Endothelial cell of umbilical vein (primary cell): ENCODE measurements around the gene PABPC1L2B. TPM values are rescaled to one million over a fixed set of nuclear protein-coding genes. Genes with fewer than 3 reads are reported as not detected.
"Not testable (repeated sequence)": the region's sequence is repeated elsewhere in the genome, so short reads cannot be mapped to it uniquely, and the experiment has no call there.

Source experiments
- Bru-seq: library from RNA; stranded (reverse); fragments of 400-500 nt; gene quantifications from one replicate; lab custom pipeline; 2021; lab: Mats Ljungman, UMichigan
- BruChase-seq, 2 experiments: library from RNA; stranded (reverse); fragments of 400-500 nt; gene quantifications; one replicate each; lab custom pipeline; 2021; lab: Mats Ljungman, UMichigan
- BruUV-seq: library from RNA; stranded (reverse); fragments of 400-500 nt; replicated peaks from 2 replicates; lab custom pipeline; 2021; lab: Mats Ljungman, UMichigan
- CTCF ChIA-PET: fragments of 300-600, 350-600 bp; sonication (Branson Sonifier 250); formaldehyde crosslinking; loops from one replicate; lab custom pipeline; 2021; ENCODE audit warnings: antibody characterized with exemption, inconsistent platforms; lab: Charles Lee
- POLR2A ChIA-PET: fragments of 300-600, 350-600 bp; sonication (Branson Sonifier 250); formaldehyde crosslinking; loops from one replicate; lab custom pipeline; 2021; ENCODE audit warnings: antibody characterized with exemption, inconsistent platforms; lab: Charles Lee
- DNase-seq: peaks from one replicate; pipeline ENCODE4 v3.0.0-alpha.2; 2011; ENCODE audit warnings: low read depth, low spot score
- FAIRE-seq: peaks from 2 replicates; lab custom pipeline; 2011; peaks lifted over from hg19 to GRCh38; lab: Jason Lieb, UNC
- H2AFZ ChIP-seq: 2 replicates; pipeline ENCODE4 v1.6.0; 2012; ENCODE audit warnings: low read depth, low read length, control low read depth, inconsistent platforms
- H3K27ac ChIP-seq: 2 replicates; pipeline ENCODE4 v1.5.1; 2011; ENCODE audit warnings: low read depth, mild to moderate bottlenecking, control low read depth, low read length, moderate library complexity; ENCODE audit not compliant: insufficient read depth
- H3K27me3 ChIP-seq, 2 experiments: 2 replicates each; pipeline versions ENCODE4 v1.6.0 to v1.6.1; 2011; ENCODE audit warnings: low read length in 2 of 2, mixed read lengths in 1 of 2; ENCODE audit not compliant: control insufficient read depth in 2 of 2, insufficient read depth in 2 of 2
- H3K36me3 ChIP-seq, 2 experiments: 2 replicates in 1 of 2; 3 replicates in 1 of 2; pipeline ENCODE4 v1.5.1; 2011; ENCODE audit warnings: low read length in 2 of 2, mild to moderate bottlenecking in 1 of 2, moderate library complexity in 1 of 2; ENCODE audit not compliant: control insufficient read depth in 2 of 2, insufficient read depth in 2 of 2; ENCODE audit errors: extremely low read depth in 1 of 2
- H3K4me1 ChIP-seq: 3 replicates; pipeline ENCODE4 v1.5.1; 2011; ENCODE audit warnings: mild to moderate bottlenecking, low read length; ENCODE audit not compliant: control insufficient read depth, insufficient read depth; ENCODE audit errors: extremely low read depth
- H3K4me2 ChIP-seq: 2 replicates; pipeline ENCODE4 v1.6.1; 2011; ENCODE audit warnings: low read length, control low read depth, mixed read lengths; ENCODE audit not compliant: insufficient read depth
- H3K4me3 ChIP-seq, 3 experiments: fragments of 200-600 bp in 1 of 3; sonication (generic), shearing (Covaris generic) in 1 of 3; replicated peaks in 1 of 3; 2 replicates each; pipeline ENCODE4 v1.5.1; 2011 to 2016; ENCODE audit warnings: control low read depth in 3 of 3, low read length in 3 of 3, mild to moderate bottlenecking in 2 of 3, inconsistent platforms in 1 of 3, low read depth in 1 of 3, moderate library complexity in 1 of 3; ENCODE audit not compliant: insufficient read depth in 1 of 3
- H3K79me2 ChIP-seq: 2 replicates; pipeline ENCODE4 v1.6.0; 2012; ENCODE audit warnings: low read length, inconsistent platforms; ENCODE audit not compliant: control insufficient read depth, insufficient read depth
- H3K9ac ChIP-seq: replicated peaks from 2 replicates; pipeline ENCODE3; 2011; ENCODE audit warnings: low read length, control low read depth; ENCODE audit not compliant: insufficient read depth; ENCODE audit errors: extremely low read depth
- H3K9me1 ChIP-seq: replicated peaks from 3 replicates; pipeline ENCODE4 v1.6.0; 2011; ENCODE audit warnings: mild to moderate bottlenecking, low read length; ENCODE audit not compliant: control insufficient read depth, insufficient read depth; ENCODE audit errors: extremely low read depth
- H3K9me3 ChIP-seq: replicated peaks from 2 replicates; pipeline ENCODE4 v1.5.1; 2012; ENCODE audit warnings: low read length, inconsistent platforms; ENCODE audit not compliant: control insufficient read depth, insufficient read depth
- H4K20me1 ChIP-seq: replicated peaks from 2 replicates; pipeline ENCODE3; 2011; ENCODE audit warnings: mild to moderate bottlenecking, low read length; ENCODE audit not compliant: control insufficient read depth, insufficient read depth; ENCODE audit errors: extremely low read depth
- dilution Hi-C: fragments of 300-500 bp; cut with MboI; formaldehyde crosslinking; loops from one replicate; pipeline ENCODE4 v1.15.0; 2019; ENCODE audit warnings: low sequenced_read_pairs; ENCODE audit not compliant: extremely low pct_ligation_motif_present
- intact Hi-C: fragments of 100-400 bp; cut with micrococcal nuclease; formaldehyde crosslinking; loops from one replicate; pipeline ENCODE4 v1.10.0; 2022
- long read RNA-seq: library from polyadenylated mRNA; stranded (forward); transcript quantifications from one replicate; pipeline ENCODE4 v2.0.0, GENCODE V29; 2021
- polyA minus RNA-seq, 3 experiments: library from RNA; depleted of rRNA, polyadenylated mRNA; stranded (reverse); fragments of >200 nt; gene quantifications; 1 replicate in 1 of 3; 2 replicates in 2 of 3; pipeline ENCODE4 v1.2.3, GENCODE V29; 2011
- polyA plus RNA-seq, 4 experiments: library from polyadenylated mRNA; depleted of rRNA in 3 of 4; stranded (reverse) in 3 of 4; unstranded in 1 of 4; fragments of >200 nt; gene quantifications; 2 replicates each; pipeline versions ENCODE4 v1.2.1 to v1.2.3, GENCODE V29; 2011 to 2012; ENCODE audit warnings: missing spikeins in 1 of 4
- total RNA-seq: library from RNA; stranded (reverse); gene quantifications from 2 replicates; pipeline ENCODE4 v1.2.3, GENCODE V29; 2021

Gene PABPC1L2B
- total RNA-seq (not detected in 2 replicates), polyA plus RNA-seq (not detected in 2 replicates), polyA minus RNA-seq (not detected in 2 replicates), Bru-seq, nascent RNA (not detected), BruChase-seq, experiment 1, labeled RNA remaining after a 6-hour chase (not detected), BruChase-seq, experiment 2, labeled RNA remaining after a 2-hour chase (not detected)
- polyA plus RNA-seq (2011; cell fraction: cytosol; rRNA removed): not detected in 2 replicates
- not detected in 2 replicates for polyA plus RNA-seq (2011; cell fraction: nucleus; rRNA removed)
- polyA plus RNA-seq (2012): not detected in 2 replicates
- not detected for polyA minus RNA-seq (2011; cell fraction: cytosol; rRNA and poly(A)+ RNA removed)
- not detected in 2 replicates for polyA minus RNA-seq (2011; cell fraction: nucleus; rRNA and poly(A)+ RNA removed)
- long read RNA-seq: 0 reads

GRCh38 chrX:73002733-73003132 is at the start of gene PABPC1L2B:
Gene PABPC1L2B, plus strand, starts transcription at chrX:73002939. Its CDS starts 704 bp downstream, at chrX:73003643.
- H2AFZ ChIP-seq, H3K9ac ChIP-seq, DNase-seq, H3K9me3 ChIP-seq, H3K36me3 ChIP-seq, H3K9me1 ChIP-seq, H4K20me1 ChIP-seq, H3K27me3 ChIP-seq, H3K79me2 ChIP-seq, H3K4me1 ChIP-seq, BruUV-seq, H3K4me3 ChIP-seq, POLR2A ChIA-PET, H3K27ac ChIP-seq, CTCF ChIA-PET, dilution Hi-C loops, intact Hi-C loops, H3K4me2 ChIP-seq: not testable (repeated sequence)
- peak; percentile 4 for FAIRE-seq

DNA sequence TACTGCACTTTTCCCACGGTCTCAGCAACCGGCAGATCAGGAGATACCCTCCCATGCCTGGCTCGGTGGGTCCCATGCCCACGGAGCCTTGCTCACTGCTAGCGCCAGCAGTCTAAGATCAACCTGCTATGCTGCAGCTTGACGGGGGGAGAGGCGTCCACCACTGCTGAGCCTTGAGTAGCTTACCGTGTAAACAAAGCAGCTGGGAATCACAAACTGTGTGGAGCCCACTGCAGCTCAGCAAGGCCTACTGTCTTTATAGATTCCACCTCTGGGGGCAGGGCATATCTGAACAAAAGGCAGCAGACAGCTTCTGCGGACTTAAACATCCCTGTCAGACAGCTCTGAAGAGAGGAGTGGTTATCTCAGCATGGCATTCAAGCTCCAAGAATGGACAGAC is 42.8 kb upstream of the PABPC1L2B start:
- H3K4me3 ChIP-seq, H3K79me2 ChIP-seq, intact Hi-C loops, H3K36me3 ChIP-seq, H3K27me3 ChIP-seq, H3K9ac ChIP-seq, CTCF ChIA-PET, H3K4me1 ChIP-seq, H4K20me1 ChIP-seq, H3K4me2 ChIP-seq, H3K9me1 ChIP-seq, H2AFZ ChIP-seq, BruUV-seq, H3K27ac ChIP-seq, POLR2A ChIA-PET, H3K9me3 ChIP-seq, FAIRE-seq, DNase-seq, dilution Hi-C loops: not testable (repeated sequence)

- H3K27ac ChIP-seq, POLR2A ChIA-PET, H3K27me3 ChIP-seq, intact Hi-C loops, H3K79me2 ChIP-seq, CTCF ChIA-PET, H4K20me1 ChIP-seq, H3K9me1 ChIP-seq, DNase-seq, H3K36me3 ChIP-seq, H3K4me3 ChIP-seq, H3K4me1 ChIP-seq, H3K4me2 ChIP-seq, H3K9ac ChIP-seq, H3K9me3 ChIP-seq, H2AFZ ChIP-seq, BruUV-seq, dilution Hi-C loops: not testable (repeated sequence)
- peak; percentile 28 for FAIRE-seq
These were observed 30.9 kb upstream of the PABPC1L2B start for GRCh38 chrX:72971859-72972258.

DNA sequence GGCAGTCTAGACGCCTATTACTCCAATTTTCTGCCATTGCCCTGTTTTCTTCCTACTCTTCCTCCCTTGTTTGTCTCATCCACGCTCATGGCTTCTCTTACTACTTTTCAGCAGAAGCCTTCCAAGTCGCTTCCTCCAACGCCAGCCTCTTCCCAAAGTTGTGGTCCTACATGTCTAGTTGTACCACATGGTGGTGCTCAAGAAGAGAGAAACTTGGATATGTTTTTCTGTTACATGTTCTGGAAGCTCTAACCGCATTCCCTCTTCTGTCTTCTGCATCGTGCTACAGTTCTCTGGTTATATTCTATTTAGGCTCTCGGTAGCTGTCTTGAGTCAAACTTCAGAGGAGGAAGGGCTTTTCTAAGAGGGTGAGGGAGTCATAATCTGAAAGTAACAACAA is 27.9 kb upstream of the PABPC1L2B start:
- H3K9me3 ChIP-seq, intact Hi-C loops, dilution Hi-C loops, H3K36me3 ChIP-seq, H2AFZ ChIP-seq, H4K20me1 ChIP-seq, H3K4me2 ChIP-seq, POLR2A ChIA-PET, H3K27me3 ChIP-seq, H3K9ac ChIP-seq, H3K9me1 ChIP-seq, H3K4me3 ChIP-seq, H3K79me2 ChIP-seq, H3K27ac ChIP-seq, CTCF ChIA-PET, DNase-seq, BruUV-seq, H3K4me1 ChIP-seq: not testable (repeated sequence)
- peak; percentile 93 for FAIRE-seq
